HG02759 (cell line): ENCODE measurements around the gene COL23A1.

Experiments used
- ATAC-seq: cut with Tn5 transposase; IDR thresholded peaks from one replicate; pipeline ENCODE4 v1.9.1; 2021; ENCODE audit warnings: mild to moderate bottlenecking, moderate library complexity; ENCODE audit not compliant: unreplicated experiment

Gene COL23A1

DNA sequence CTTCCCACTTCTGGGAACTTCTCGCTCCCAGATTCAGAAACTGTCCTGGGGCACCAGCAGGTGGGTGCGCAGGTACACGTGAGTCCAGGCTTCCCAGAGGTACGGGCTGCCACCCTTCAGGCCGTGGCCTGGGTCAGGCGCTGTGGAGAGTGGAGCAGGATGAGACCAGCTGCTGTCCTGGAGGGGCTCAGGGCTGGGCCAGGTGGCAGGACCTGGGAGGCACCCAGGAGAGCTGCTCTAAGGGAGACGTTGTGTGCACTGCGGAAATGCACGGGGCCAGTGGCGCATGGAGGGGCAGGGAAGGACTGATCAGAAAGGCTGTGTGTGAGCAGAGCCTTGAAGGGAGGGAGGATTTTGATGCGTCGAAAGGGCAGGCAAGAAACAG, 222.5 kb downstream of the COL23A1 start:
- ATAC-seq = no peak

DNA sequence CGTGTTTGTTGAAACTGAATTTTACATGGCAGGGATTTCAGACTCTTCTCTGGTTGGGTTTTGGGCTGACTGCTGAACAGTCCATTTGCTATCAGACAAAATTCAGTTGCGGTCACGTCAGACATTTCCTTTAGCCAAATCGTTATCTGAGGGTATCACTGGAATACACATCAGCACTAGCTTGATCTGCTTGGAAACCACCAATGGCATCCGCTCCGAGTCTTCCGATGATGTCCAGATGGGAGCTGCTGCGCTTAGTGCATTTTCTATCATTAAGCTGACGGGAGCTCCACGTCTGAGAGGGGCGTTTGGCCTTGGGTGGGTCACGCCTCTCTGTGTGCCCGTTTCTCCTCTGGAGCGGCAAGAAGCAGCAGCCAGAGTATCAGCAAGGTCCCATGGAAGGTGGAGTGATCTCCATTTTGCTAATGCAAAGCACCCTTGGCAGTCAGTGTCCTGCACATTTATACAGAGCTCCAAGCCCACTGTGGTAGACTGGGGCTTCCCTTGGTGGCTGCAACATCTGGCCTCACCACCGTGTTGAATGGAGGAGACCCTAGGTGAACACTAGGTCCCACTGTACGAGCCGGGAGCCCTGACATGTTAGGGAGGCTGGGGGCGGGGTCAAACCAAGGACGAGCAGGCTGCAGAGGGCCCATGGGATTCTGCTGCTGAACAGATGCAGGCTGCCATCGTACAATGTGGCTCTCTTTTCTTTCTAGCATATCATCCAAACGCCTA, 223.0 kb downstream of the COL23A1 start:
- no peak for ATAC-seq

DNA sequence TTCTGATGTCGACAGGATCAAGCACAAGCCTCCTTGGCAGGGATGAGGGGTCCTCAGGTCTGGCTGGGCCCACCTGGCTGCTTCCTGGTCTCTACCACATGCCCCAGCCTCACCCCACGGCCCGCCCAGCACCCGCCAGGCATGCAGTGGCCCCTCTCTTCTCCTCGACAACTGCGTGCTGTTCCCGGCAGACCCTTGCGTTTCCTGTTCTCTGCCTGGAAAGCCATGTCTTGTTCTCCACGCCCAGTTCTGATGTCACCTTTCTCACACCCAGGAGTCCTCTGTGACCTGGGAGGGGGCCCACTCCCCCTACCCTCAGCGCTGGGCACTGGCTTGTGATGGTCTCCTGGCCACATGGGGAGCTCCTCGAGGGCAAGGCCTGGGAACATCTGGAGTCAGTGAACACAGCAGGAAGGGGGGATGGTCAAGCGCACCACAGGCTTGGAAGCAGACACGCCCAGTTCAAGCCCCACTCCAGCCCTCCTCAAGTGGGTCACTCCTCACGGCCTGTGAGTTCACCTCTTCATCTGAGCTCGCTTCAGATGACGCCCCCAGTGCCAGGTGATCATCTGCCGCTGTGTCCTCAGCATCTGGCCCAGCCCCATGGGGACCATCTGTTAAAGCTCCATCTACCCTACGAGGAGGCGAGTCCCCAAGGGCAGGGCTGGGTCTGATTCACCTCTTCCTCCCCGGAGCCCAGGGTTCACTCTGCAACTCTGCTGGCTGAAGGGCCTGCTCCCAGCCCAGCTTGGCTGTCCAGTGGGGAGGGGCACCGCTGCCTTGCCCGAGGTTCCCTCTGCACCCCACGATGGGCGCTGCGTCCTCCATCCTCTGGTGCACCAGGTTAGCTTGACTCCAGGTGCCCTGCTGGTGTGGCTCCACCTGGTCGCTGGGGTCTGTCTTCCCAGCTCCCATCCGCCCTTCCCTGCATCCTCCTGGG, 224.4 kb downstream of the COL23A1 start:
- no peak for ATAC-seq

DNA sequence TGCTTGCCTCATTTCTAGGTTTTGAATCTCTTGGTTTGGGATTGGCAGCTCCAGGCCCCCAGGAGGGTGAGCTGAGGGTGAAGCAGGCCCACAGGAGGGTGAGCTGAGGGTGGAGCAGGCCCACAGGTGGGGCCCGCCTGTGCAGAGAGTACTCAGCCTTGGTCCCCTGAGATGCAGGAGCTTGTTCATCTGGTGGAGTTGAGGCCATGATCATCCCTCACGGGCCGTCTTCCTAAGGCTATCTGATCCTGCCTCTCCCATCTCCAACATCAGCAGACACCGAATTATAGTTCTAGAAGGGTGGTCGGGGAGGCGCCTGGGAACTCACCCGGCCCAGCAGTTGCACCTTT, 225.9 kb downstream of the COL23A1 start:
- no peak for ATAC-seq

DNA sequence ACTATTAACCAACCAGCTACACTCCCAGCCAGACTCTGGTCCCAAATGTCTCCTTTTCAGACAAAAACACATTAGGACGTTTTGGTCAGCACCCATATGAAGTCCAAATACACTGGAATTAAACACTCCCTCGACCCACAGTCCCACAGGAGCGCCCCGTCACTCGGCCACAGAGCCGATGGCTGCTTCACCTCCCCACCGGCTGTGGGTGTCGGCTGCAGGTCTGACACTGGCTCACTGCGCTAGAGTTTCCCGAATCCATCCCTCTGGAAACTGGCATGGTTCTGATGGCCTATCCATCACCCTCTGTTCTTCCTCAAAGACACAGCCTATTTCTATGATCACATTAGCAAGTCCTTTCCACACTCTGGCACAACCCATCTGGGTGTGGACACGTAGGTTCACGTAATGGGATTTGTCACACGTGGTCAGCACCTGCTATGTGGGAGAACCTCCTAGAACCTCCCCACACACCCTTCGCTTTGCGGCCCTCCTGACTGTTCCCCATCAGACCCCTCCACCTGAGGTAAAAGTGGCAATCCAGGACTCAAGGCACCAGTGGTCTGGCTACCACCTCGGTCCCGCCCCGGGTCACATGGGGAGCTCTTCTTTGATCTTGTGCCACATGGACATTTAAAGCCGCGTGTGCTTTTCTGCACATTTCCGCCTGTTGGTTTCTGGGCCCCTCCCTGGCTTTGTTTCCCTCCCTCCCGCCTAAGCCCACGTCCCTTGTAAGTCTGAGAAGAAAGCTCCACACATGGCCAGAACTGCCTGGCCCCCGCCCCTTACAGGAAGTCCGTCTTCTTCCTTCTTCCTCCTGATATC, 226.5 kb downstream of the COL23A1 start:
- ATAC-seq = no peak

DNA sequence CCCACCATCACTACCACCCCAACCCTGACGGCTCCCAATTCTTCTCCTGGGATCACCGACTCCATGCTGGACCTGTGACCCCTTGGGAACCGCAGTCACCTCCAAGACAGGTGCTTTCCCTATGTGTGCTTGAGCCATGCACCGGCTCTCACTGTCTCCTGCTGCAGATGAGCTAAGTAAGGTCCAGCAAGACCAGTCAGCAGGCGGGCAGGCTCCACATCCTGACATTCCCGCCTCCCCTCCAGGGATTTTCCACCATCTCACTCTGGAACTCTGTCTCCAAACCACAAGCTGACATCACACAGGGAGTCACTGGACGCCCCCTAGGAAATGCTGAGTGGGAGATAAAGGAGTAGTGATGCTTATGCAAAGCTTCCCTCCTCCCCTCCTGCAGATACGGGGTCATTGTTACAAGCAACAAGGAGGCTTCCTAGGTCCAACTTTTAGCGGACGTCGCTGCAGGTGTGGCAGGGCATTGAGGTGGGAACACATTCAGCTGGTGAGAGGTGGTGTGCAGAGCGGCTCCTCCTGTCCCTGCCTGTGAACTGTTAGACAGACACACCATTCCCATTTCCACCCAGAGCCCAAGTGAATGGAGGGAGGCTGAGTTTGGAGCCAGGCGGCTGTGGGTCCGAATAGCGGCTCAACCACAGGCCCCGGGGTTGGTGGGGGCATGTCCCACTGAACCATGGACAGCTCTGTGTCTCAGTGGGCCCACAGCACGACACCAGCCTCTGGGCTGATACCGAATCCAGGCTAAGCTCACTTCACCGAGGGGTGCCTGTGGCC, 228.3 kb downstream of the COL23A1 start:
- no peak for ATAC-seq

DNA sequence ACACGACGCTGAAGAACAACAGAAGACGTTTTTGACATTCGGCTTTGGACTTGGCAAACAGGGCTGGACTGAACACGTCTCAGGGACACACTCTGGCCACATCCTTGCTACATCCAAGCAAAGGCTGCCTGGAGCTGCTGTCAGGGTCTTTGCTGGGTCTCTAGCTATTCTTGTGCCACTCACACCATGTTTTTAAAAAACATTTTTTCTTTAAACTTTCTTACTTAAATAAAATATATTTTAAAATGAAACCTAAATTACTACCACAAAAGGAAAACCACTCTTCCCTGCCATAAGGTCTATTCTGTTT, 229.3 kb downstream of the COL23A1 start:
- no peak for ATAC-seq

DNA sequence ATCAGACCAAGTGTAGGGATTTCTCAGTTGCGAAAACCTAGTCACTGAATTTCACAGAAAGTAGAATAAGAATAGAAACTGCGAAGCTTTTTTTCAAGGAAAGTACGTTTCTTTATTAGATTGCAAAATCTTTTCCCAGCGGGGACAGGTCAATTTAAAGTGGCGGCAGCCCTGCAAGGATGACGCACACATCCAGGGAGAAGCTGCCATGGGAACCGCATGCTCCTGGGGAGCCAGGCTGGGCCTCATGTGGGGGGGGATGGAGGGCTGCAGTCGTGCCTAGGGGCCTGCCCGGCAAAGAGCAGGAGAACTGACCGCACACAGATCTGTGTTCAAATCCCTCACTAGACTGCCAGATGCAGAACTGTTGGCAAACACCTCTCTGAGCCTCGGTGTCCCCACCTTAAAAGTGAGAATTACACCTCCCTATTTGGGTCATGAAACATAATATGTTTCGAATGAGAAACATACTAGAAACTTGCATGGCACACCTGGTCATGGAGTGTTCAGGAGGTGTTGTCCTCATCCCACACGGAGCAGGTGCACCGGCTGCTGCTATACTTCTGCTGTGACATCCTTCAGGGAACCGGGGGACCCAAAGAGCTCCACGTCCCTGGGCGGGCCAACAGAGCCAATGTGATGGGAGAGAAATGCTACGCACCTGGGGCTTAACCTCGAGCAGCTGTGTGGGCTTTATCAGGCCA, 229.8 kb downstream of the COL23A1 start:
- ATAC-seq = no peak

DNA sequence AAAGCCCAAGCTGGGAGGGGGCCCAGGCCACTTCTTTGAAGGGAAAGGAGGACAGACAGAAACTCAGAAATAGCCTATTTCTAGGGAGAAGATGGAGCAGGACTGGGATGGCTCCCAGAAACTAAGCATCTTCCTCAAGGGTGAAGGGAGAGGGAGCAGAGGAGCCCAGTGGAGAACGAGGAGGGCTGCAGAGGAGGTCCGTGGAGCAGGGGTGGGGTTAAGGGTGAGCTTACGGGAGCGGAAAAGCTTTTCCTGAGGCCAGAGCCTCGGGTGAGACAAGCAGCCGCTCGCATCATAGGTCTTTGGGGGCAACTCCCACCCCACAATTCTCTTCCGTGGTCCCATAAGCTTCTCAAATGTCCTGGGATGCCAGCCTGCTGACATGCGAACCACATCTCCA, 230.5 kb downstream of the COL23A1 start:
- ATAC-seq = no peak

DNA sequence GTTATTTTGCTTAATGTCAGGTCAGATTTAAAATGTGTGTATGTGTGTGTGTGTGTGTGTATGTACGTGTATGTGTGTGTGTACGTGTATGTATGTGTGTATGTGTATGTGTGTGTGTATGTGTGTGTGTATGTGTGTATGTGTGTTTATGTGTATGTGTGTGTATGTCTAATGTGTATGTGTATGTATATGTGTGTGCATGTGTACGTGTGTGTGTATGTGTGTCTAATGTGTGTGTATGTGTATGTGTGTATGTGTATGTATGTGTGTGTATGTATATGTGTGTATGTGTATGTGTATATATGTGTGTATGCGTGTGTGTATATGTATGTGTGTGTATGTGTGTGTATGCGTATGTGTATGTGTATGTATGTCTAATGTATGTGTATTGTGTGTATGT, 232.5 kb downstream of the COL23A1 start:
- no peak for ATAC-seq

DNA sequence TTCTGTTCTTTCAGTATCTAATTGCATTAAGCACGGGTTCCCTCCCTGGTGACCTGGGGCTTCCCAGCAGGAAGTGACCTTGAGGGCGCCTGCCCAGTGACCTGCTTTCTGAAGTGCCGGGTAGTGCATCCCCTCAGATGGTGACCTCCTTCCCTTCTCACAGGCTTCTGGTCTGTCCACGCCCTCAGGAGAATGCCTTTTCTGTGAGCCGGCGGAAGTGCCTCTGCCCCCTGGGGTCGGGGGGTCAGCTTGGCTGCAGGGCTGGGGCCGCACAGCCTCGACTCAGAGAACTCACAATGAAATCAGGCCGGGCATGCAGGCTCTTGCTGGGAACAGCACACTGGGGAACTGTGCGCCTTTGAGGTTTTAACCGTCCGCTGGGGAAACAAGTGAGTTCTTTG, 233.1 kb downstream of the COL23A1 start:
- ATAC-seq = no peak

DNA sequence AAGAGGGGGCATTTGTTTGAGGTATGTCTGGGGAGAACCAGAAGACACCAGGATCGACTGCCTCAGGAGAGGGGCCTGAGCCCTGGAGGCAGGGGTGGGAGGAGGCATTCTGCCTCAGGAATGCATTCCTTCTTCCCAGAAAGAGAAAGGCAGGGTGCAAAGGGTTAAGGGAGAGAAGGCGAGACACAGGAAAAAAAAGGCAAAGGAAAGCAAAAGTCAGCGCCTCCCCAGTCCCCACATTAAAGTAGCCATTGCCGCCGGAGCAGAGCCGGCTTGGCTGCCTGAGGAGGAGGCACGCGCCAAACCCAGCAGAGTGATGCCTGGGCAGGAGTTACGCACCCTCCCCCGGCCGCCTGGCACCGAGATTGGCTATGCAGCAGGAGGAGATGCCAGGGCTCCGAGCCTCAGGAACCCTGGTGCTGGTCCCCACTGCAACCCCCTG, 233.7 kb downstream of the COL23A1 start:
- ATAC-seq = no peak

DNA sequence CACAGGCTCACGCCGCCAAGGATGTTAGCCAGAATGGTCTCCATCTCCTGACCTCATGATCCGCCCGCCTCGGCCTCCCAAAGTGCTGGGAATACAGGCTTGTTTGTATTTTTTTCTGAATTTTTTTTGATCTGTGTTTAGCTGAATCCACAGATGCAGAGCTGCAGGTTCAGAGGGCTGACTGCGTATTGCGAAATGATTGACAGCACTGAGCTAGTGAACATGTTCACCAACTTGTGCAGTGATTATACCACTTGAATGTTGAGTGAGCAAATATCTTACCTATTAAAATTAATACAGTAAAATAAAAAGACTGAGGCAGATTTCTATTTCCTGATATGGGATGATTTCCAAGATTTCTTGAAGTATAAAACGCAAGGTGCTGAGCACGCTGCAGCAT, 234.5 kb downstream of the COL23A1 start:
- ATAC-seq = no peak

DNA sequence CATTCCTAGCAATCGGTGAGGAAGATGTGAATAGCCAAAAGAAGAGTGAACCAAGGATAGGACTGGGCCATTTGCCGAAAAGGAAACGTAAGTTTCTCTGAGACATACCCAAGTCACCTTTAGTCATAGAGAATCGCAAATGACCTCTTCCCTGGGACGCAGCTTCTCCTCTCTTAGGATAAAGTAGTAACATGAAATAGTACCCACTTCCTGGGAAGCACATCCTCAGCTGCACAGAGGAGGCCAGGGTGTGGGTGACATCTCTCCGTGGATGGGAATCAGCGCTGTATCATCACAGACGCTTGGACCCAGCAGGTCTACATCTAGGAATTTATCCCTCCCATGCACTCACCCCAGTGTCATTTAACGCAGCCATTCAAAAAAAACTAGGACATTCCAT, 236.7 kb downstream of the COL23A1 start:
- no peak for ATAC-seq

DNA sequence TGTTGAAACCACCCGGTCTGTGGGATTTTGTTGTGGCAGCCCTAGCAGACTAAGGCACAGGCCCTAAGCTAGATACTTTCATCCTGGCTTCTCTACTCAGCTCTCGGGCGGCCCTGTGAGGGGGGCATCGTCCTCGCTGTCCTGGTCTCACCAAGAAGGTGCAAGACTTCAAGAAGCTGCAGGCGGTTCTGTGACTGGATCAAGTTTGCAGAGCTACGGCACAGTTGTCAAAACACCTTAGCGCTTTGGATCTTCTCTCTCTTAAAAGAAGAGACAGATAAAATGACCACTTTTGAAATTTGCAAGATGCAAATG, 238.2 kb downstream of the COL23A1 start:
- ATAC-seq = no peak

DNA sequence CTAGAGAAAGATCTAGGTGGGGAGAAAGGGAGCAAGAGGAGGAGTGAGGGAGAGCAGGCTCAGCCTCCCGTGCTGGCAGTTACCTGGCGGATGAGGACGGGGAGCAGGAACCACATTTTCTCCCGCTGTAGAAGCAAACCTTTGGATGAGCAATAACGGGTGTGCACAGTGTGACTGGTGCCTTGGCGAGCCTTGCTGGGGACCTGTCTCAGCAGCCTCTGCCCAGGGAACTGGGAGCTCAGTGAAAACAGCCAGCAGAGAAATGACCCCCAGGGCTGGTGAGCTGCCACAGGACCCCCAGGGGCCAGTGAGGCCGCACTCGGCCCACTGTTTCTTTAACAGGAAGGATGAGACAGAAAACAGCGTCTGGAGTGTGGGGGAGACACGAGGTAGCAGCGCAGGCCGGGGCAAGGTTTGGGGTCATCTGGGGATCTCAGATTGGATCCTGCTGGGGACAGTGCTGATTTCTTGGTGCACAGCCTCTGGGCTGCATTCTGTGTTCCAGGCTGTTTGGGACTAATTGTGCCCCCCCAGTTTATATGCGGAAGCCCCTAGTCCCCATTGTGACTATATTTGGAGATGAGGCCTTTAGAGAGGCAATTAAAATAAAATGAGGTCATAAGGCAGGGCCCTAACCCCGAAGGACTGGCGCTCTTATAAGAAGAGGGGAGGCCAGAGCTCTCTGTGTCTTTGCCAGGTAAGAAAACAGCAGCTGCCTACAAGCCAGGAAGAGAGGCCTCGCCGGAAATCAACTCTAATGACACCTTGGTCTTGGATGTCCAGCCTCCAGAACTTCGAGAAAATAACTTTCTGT, 238.8 kb downstream of the COL23A1 start:
- no peak for ATAC-seq

DNA sequence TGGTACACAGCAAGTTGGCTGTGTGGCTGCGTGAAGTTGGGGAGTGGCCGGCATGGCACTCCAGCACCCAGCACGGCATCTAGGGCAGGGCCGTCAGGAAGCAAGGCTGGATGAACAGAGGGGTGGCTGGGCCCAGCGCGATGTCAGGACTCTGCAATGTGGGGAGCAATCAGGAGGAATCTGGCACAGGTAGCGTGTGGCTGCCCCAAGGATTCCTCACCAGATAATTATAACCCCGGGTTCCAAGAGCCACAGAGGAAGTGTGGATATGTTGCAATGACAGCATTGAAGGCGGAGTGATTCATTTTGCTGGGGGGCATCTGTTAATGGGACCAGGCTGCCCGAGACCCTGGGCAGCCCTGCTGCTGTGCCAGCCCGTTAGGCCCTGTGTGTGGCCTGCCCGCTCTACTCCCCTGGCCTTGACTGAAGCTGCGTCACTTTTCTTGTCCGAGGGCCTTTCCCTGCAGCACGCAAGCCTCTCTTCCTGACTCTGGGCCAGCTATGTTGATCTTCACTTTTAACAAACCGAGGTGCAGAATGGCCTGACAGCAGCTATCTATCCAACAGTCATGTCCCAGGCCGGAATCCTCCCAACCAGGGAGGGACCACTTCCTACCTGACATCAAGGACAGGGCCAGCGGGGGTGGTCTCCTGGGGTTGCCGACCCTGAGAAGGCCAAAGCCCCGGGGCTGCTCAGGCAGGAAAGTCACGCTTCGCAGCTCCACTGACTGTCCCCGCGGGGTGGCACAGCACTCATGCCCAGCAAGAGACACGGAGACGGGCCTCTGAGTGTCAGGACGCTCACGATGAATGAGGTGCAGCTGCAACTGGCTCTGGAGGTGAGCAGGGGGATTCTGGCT, 239.6 kb downstream of the COL23A1 start:
- no peak for ATAC-seq

DNA sequence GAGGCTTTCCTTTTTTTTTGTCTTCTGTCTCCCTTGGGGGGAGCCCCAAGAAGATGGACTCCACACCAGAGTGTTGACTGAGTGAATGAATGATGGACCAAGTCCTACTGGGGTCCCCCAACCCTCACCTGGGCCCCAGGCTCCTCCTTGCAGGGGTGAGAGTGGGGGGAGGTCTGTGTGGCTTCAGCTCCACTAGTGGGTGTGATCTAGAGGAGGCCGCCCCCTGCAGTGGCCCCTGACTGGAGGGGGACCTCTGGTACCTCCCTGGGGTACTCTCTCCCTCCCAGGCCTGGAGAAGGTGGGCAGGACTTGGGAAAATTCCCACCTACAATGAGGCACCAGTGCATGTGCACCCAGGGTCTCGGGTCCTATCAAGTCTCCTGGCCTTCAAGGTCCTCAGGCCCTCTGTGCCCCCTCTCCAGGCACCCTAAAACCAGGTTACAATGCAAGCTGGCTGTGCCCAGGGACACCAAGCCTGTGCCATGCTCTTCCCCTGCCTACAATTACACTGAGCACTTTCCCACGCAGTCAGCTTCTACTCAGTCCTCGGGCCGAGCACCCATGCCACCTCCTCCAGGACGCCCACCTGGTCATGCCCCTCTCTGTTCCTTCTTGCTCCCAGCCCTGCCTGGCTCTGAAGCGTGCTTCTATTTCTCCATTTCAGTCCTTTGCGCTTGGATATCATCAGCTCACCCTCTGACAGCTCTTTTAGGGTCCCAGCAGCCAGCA, 240.4 kb downstream of the COL23A1 start:
- no peak for ATAC-seq
